ENCODE results near the gene MED13L. TPM values are rescaled to one million over a fixed set of nuclear protein-coding genes. Genes with fewer than 3 reads are reported as not detected.
A peak's percentile ranks its signal among the peaks of the same experiment; 100 is the strongest.

MED13L gene
- total RNA-seq, 1 experiment from 2014 or later: 62.6 TPM

- in situ Hi-C loops (cut with HindIII; ENCODE audit: low sequenced_read_pairs): no loop called here
- DNase-seq (ENCODE audit: low spot score): no peak
Observed at GRCh38 chr12:116282371-116283286, 5.1 kb upstream of the MED13L start.

GRCh38 chr12:116280595-116281290 is 3.2 kb upstream of the MED13L start:
- DNase-seq (ENCODE audit: low spot score): no peak
- in situ Hi-C loops (cut with HindIII; ENCODE audit: low sequenced_read_pairs): no loop called here

- DNase-seq (ENCODE audit: low spot score): peak; percentile 10
- in situ Hi-C loops (cut with HindIII; ENCODE audit: low sequenced_read_pairs): no loop called here
Observed at GRCh38 chr12:116278667-116279066, 1.2 kb upstream of the MED13L start.

GRCh38 chr12:116278279-116278626 is 760 bp upstream of the MED13L start:
- peak; percentile 29 for DNase-seq (ENCODE audit: low spot score)
- in situ Hi-C loops (cut with HindIII; ENCODE audit: low sequenced_read_pairs): no loop called here

DNA sequence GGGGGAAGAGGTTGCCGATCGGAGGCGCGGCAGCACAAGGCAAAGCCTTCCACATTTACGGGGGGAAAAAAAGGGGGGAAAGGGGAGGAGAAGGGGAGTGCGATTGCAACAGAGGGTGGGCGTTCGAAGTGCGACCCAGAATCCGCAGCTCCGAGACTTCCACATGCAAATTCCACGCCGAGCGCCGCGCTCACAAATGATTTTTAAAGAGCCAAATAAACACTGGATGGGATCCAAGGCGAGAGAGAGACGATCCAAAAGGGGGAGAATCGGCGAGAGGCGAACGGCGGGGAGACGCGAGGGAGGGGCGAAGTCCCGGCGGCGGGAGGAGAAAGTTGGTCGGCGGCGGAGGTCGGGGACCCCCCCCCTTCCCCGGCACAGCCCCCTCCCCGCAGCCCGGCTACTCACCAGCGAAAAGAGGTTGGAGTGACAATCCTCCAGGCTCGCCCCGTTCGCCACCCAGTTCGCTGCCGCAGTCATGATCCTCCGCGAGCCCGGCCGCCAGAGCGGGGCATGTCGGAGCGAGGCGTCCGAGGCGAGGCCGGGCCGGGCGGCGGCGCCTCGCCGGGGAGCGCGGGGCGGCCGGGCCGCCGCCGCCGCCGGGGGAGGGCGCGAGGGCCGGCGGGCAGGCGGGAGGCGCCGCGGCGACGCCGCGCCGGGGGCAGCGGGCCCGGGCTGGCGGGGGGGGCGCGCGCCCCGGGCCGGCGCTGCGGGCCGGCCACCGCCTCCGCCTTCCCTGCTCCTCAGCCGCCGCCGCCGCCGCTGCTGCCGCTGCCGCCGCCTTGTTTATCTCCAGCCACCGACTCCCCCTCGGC is 634 bp downstream of the MED13L start:
- in situ Hi-C loops (cut with HindIII; ENCODE audit: low sequenced_read_pairs): no loop called here
- peak; percentile 71 for DNase-seq (ENCODE audit: low spot score)

DNA sequence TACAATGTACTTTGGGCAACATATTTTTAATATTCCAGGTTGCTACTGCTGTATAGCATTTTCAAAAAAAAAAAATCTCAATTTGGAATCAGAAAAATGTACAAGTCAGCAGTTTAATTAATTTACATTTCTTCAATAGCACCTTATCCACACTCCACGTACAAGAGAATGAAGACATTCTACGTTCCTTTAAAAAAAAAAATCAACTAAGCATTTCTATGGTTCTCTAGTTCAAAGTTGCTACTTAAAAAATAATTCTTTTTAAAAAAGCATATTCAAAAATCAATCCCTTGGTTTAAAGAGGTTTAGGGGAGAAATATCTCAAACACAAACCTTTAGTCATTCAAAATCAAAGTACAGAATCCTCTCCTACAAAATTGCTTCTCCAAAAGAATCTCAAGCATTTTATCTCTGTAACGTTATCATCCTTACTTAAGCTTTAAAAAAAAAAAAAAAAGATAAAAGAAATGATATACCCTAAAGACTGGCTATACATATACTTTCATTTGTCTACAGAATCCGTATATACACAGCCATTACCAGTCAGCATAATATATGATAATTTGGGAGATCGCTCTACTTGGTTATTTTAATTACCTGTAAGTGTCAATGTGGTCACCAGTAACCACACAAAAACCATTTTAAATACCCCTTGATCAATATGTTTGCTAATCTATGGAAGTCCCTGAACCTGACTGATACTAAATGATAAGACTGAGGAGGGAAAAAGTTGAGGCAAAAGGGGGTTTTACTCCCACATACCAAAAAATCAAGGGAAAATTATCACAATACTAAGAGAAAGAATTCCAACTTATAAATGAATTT is 2.7 kb downstream of the MED13L start:
- peak; percentile 27 for DNase-seq (ENCODE audit: low spot score)
- in situ Hi-C loops (cut with HindIII; ENCODE audit: low sequenced_read_pairs): no loop called here

- in situ Hi-C loops (cut with HindIII; ENCODE audit: low sequenced_read_pairs): no loop called here
- DNase-seq (ENCODE audit: low spot score): no peak
Observed at GRCh38 chr12:116273813-116274550, 3.5 kb downstream of the MED13L start.

GRCh38 chr12:116267948-116268347 is 9.5 kb downstream of the MED13L start:
- DNase-seq (ENCODE audit: low spot score): no peak
- in situ Hi-C loops (cut with HindIII; ENCODE audit: low sequenced_read_pairs): no loop called here

GRCh38 chr12:116266631-116267349 is 10.7 kb downstream of the MED13L start:
- DNase-seq (ENCODE audit: low spot score): no peak
- in situ Hi-C loops (cut with HindIII; ENCODE audit: low sequenced_read_pairs): no loop called here

DNA sequence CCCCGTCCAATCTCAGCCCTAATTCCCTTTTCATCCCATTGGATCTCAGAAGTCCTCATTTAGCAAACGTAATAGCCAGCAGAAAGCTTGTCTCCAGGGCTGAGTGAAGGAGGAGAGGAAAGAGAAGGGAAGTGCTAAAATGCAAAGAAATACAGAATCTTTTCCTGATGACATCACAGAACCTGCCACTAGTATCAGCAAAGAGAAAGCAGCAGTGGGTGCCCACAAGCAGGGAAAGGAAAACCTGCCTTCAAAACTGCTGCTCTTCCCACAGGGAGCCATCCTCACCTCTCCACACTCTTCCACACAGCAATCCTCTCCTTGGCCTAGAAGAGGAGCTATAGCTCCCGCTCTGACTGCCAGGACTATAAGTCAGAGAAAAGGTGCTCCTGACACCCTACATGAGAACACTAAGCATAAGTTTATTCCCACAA is 11.3 kb downstream of the MED13L start:
- in situ Hi-C loops (cut with HindIII; ENCODE audit: low sequenced_read_pairs): no loop called here
- peak; percentile 50 for DNase-seq (ENCODE audit: low spot score)

DNA sequence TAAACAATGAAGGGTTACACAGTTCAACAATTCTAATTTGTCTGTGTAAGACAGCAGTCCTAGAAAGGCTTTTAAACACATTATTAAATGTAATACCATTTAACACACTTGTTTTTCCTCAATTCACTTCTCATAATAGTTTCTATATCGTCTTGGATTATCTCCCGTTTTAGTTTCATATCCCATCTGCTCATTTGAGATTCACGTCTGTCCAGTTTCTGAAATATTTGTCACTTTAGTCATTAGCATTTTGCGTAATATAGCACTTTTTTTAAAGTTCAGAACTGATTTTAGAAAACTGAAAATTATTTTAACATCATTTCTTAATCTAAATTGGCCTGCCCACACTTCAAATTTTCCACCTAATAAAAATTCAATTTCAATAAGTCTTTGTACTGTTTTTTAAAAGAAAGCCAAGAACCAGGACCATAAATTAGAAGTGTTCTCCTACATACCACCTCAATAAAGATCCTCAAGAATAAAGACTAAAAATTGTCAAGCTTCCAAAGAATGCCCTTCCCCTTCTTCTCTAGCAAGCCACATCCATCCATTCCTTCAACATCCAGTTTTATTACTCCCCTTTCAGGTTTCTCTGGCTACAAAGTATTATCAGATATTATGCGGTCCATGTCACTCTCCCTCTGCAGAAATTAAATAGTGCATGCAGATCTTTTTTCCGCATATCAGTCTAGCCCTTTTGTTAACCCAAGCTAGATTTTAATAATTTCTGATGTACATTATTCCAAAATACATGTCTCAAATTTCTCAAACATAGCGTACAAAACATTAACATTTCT is 11.9 kb downstream of the MED13L start:
- in situ Hi-C loops (cut with HindIII; ENCODE audit: low sequenced_read_pairs): no loop called here
- DNase-seq (ENCODE audit: low spot score): peak; percentile 20

DNA sequence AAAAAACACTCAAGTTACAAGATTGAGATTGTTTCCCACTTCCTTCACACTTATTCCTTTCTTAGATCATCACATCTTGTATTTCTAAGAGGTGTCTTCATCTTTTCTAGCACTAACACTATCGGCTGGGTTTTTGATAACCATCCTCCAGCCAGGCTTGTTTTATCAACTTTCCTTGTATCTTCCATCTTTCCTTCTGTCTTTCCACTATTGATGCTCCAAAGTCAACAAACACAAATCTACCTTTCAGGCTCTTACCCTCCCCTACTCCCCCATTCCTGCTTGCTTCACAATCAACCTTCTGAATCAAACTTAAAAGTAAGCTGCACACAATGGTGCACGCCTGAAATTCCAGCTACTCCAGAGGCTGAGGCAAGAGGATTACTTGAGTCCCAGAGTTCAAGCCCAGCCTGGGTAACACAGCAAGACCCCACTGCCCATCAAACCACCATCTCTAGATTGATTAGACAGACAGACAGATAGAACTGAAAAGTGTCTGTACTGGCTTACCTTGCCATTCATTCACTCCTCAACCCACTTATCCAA is 12.9 kb downstream of the MED13L start:
- in situ Hi-C loops (cut with HindIII; ENCODE audit: low sequenced_read_pairs): no loop called here
- no peak for DNase-seq (ENCODE audit: low spot score)

- DNase-seq (ENCODE audit: low spot score): peak; percentile 58
- in situ Hi-C loops (cut with HindIII; ENCODE audit: low sequenced_read_pairs): no loop called here
Observed at GRCh38 chr12:116263844-116264243, 13.6 kb downstream of the MED13L start.

DNA sequence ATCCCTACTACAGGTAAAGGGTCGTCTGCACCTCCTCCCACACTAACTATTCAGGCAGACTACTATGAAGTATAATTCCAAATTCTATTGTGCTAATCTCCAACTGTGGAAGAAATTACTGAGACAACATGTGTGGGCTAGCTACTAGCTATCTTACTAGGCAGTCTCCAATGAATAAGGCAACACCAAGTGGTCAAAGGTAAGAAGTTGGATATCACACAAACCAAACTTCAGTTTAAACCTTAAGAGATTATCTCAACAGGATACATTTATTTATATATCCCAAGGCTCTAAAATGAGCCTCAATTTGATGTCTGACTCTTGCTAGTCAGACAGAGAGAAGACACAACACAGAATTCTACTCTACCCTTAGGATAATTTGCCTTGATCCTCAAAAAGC is 14.1 kb downstream of the MED13L start:
- in situ Hi-C loops (cut with HindIII; ENCODE audit: low sequenced_read_pairs): no loop called here

DNA sequence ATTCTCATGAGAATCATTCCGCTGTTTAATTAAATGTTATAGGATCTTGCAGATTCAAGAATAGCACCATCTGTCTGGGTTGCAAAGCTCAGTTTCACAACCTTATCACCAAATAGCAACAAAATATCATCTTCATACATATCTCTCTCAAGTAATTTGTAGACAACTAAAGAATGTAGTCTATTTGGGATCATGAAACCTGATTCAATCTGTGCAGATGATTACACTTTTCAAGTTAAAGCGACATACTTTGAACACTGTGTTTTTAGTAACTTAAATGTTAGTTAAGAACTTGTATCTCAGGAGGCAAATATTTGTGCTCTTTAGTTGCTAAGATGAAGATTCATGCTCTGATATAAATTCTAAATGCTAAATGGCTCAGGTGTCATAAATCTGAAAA is 14.8 kb downstream of the MED13L start:
- peak; percentile 27 for DNase-seq (ENCODE audit: low spot score)
- in situ Hi-C loops (cut with HindIII; ENCODE audit: low sequenced_read_pairs): no loop called here

More for the DNA sequence above, 14.1 kb downstream of the MED13L start:
- peak; percentile 22 for DNase-seq (ENCODE audit: low spot score)

GRCh38 chr12:116261525-116262100 is 15.9 kb downstream of the MED13L start:
- DNase-seq (ENCODE audit: low spot score): no peak
- in situ Hi-C loops (cut with HindIII; ENCODE audit: low sequenced_read_pairs): no loop called here

Measured in G401 (cell line).